ENCODE measurements around the gene KCNMA1. TPM values are rescaled to one million over a fixed set of nuclear protein-coding genes. Genes with fewer than 3 reads are reported as not detected.

KCNMA1 gene
- total and polyA plus RNA-seq, 4 experiments from 2014 or later, result 0.26 TPM; not detected in 3

DNA sequence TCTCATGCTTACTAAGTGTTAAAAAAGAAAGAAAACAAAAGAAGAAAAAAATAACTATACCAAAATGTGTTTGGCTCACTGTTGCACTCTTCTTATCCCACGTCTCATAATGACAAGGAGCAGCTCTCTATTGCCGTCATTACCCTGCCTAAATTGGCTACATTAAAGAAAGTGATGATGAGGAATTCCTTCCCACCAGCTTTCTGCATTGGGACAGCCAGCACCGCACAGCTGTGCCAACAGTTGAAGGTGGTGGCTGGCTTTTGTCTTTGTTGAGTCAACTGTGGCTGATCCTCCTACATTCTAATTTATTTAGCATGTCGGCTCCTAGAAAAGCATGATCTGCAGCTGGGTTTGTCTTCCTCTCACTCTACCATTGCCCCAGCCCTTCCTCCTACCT, 751.8 kb downstream of the KCNMA1 start:
- Histone ChIP-seq H3K36me3 (ENCODE audit: insufficient read depth, low read length) (no peaks in the 10 kb centered on the region), H3K27me3 (ENCODE audit: insufficient read depth, low read length) (no peaks in the 10 kb centered on the region), H3K4me3 (ENCODE audit: low read length in 2 of 2) (no peak overlapping the region), H3K4me1 (ENCODE audit: insufficient read depth, low read length) (no peaks in the 10 kb centered on the region), H3K27ac (ENCODE audit: low read depth, low read length) (no peak overlapping the region), H3K9me3 (ENCODE audit: control insufficient read depth in 1 of 2, low read length in 2 of 2) (no peaks in the 10 kb centered on the region)
- peaks cover 0 to 3% of the 10 kb centered on the region in 2 donors for H3K27me3 Mint-ChIP-seq
- peaks cover 0 to 5% (median 0%) of the 10 kb centered on the region in 8 donors for H3K9me3 Mint-ChIP-seq
- ChIA-PET POLR2A (ENCODE audit: partially characterized antibody) (no interaction called here), CTCF (ENCODE audit: partially characterized antibody) (no interaction called here)
- no peak overlapping the region for H3K27ac Mint-ChIP-seq
- no peak overlapping the region for H3K4me3 Mint-ChIP-seq
- DNase-seq, result no peak
- intact Hi-C loops (cut with micrococcal nuclease), result no loop called here
- no peaks in the 10 kb centered on the region for H3K4me1 Mint-ChIP-seq
- H3K36me3 Mint-ChIP-seq, result no peaks in the 10 kb centered on the region

DNA sequence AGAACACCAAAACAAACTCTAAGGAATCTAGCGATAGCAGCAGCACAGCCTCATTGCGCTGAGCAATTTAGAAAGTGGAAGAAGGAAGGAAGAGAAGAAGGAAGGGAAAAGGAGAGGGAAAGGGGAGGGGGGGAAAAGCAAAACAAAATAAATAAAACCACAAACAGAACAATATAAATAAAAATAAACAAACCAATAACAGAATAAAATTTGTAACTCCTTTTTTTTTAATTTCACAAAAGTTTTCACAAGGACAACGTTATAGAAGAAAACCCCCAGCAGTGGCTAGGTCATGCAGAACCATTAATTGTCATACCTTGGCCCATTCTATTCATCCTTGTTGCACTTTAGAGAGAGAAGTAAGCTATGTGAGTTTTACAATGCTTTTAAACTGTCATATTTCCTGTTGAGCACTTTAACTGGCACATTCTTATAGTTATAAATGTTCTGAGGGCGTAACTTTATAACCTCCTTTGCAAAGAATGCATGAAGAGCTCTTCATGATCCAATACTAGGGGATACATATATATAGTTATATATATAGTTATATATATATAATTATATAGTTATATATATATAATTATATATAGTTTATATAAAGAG, 752.8 kb downstream of the KCNMA1 start:
- H3K27ac ChIP-seq (ENCODE audit: low read depth, low read length), result no peak overlapping the region
- intact Hi-C loops (cut with micrococcal nuclease), result no loop called here
- H3K4me3 Mint-ChIP-seq, result no peak overlapping the region
- CTCF ChIA-PET (ENCODE audit: partially characterized antibody), result no interaction called here
- no peaks in the 10 kb centered on the region for H3K4me1 ChIP-seq (ENCODE audit: insufficient read depth, low read length)
- no peaks in the 10 kb centered on the region for H3K36me3 ChIP-seq (ENCODE audit: insufficient read depth, low read length)
- no peaks in the 10 kb centered on the region for H3K36me3 Mint-ChIP-seq
- H3K9me3 ChIP-seq (ENCODE audit: control insufficient read depth in 1 of 2, low read length in 2 of 2), result no peaks in the 10 kb centered on the region
- POLR2A ChIA-PET (ENCODE audit: partially characterized antibody), result no interaction called here
- no peak for DNase-seq
- H3K4me3 ChIP-seq (ENCODE audit: low read length in 2 of 2), result no peak overlapping the region
- H3K27me3 ChIP-seq (ENCODE audit: insufficient read depth, low read length), result no peaks in the 10 kb centered on the region
- H3K9me3 Mint-ChIP-seq, result peaks cover 0 to 6% (median 0%) of the 10 kb centered on the region in 8 donors
- H3K27ac Mint-ChIP-seq, result no peak overlapping the region
- peaks cover 0 to 3% of the 10 kb centered on the region in 2 donors for H3K27me3 Mint-ChIP-seq
- no peaks in the 10 kb centered on the region for H3K4me1 Mint-ChIP-seq

DNA sequence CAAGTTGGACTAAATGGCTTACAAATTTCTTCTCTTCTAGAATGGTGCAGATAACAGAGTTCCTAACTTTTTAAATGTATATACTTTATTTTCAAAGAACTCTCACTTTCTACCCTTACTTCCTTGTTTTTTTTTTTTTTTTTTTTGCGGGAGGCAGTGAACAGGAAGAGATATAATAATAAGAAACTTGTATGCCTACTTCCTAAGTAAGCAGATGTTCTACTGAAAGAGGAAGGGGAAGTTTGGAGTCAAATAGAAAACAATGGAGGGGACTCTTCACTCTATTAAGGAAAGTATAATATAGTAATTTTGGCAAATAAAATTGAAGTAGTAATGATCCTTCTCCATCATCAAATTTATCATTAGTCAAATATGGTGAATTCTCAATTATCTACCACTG, 754.0 kb downstream of the KCNMA1 start:
- ChIA-PET POLR2A (ENCODE audit: partially characterized antibody) (no interaction called here), CTCF (ENCODE audit: partially characterized antibody) (no interaction called here)
- peaks cover 0 to 6% (median 1%) of the 10 kb centered on the region in 8 donors for H3K9me3 Mint-ChIP-seq
- H3K27me3 Mint-ChIP-seq, result peaks cover 0 to 3% of the 10 kb centered on the region in 2 donors
- no peaks in the 10 kb centered on the region for H3K4me1 Mint-ChIP-seq
- intact Hi-C loops (cut with micrococcal nuclease), result no loop called here
- no peaks in the 10 kb centered on the region for H3K36me3 ChIP-seq (ENCODE audit: insufficient read depth, low read length)
- H3K36me3 Mint-ChIP-seq, result no peaks in the 10 kb centered on the region
- no peak overlapping the region for H3K27ac ChIP-seq (ENCODE audit: low read depth, low read length)
- no peaks in the 10 kb centered on the region for H3K4me1 ChIP-seq (ENCODE audit: insufficient read depth, low read length)
- H3K27ac Mint-ChIP-seq, result no peak overlapping the region
- no peaks in the 10 kb centered on the region for H3K27me3 ChIP-seq (ENCODE audit: insufficient read depth, low read length)
- no peak overlapping the region for H3K4me3 ChIP-seq (ENCODE audit: low read length in 2 of 2)
- H3K9me3 ChIP-seq (ENCODE audit: control insufficient read depth in 1 of 2, low read length in 2 of 2), result no peaks in the 10 kb centered on the region
- no peak overlapping the region for H3K4me3 Mint-ChIP-seq
- DNase-seq, result no peak

DNA sequence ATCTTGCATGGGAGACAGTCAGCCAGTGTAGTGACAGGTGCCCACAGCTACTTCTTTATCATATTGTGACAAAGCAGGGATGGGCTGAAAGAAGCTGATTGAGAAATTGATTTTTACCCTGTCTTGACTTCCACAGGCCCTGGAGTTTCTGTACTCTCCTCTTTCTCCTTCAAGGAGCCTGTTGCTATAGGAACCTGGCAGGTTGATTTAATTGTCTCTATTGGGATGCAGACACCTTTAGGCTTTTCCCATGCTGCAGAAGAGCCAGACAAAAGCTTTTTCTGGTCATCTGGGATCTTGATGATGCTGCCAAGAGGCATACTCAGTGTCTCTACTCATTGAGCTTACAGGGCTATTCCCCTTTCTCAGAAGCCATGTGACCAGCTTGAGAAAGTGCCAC, 754.8 kb downstream of the KCNMA1 start:
- intact Hi-C loops (cut with micrococcal nuclease), result no loop called here
- Mint-ChIP-seq H3K4me1 (no peaks in the 10 kb centered on the region), H3K4me3 (peak overlapping the region in 1 of 8 donors; percentile 6), H3K27me3 (peaks cover 0 to 3% of the 10 kb centered on the region in 2 donors), H3K9me3 (peaks cover 0 to 9% (median 1%) of the 10 kb centered on the region in 8 donors), H3K27ac (no peak overlapping the region), H3K36me3 (no peaks in the 10 kb centered on the region)
- H3K4me3 ChIP-seq (ENCODE audit: low read length in 2 of 2), result no peak overlapping the region
- H3K27me3 ChIP-seq (ENCODE audit: insufficient read depth, low read length), result no peaks in the 10 kb centered on the region
- H3K36me3 ChIP-seq (ENCODE audit: insufficient read depth, low read length), result no peaks in the 10 kb centered on the region
- ChIA-PET CTCF (ENCODE audit: partially characterized antibody) (no interaction called here), POLR2A (ENCODE audit: partially characterized antibody) (no interaction called here)
- H3K4me1 ChIP-seq (ENCODE audit: insufficient read depth, low read length), result no peaks in the 10 kb centered on the region
- H3K27ac ChIP-seq (ENCODE audit: low read depth, low read length), result no peak overlapping the region
- DNase-seq, result no peak
- no peaks in the 10 kb centered on the region for H3K9me3 ChIP-seq (ENCODE audit: control insufficient read depth in 1 of 2, low read length in 2 of 2)

DNA sequence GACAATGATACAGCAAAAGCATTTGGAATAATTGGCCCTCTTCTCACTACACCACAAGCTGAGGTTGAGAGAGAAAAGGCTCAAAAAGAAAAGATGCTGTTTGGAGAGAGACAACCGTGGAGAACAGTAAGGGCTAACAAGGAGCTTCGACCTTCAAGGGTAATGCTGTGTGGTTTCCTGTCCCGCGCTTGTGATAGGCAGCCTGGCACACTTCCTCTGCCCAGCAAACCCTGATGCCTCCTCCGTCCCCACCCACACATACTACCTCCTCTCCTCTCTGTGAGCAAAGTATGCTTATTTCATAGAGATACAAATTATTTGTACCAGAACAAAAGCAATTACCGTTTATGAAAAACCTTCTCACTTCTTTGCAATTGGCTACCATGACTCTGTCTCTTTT, 755.4 kb downstream of the KCNMA1 start:
- DNase-seq, result peak in 1 of 5 donors; percentile 0
- H3K36me3 Mint-ChIP-seq, result no peaks in the 10 kb centered on the region
- H3K27me3 Mint-ChIP-seq, result peaks cover 0 to 3% of the 10 kb centered on the region in 2 donors
- Histone ChIP-seq H3K4me1 (ENCODE audit: insufficient read depth, low read length) (no peaks in the 10 kb centered on the region), H3K27me3 (ENCODE audit: insufficient read depth, low read length) (no peaks in the 10 kb centered on the region), H3K9me3 (ENCODE audit: control insufficient read depth in 1 of 2, low read length in 2 of 2) (no peaks in the 10 kb centered on the region), H3K4me3 (ENCODE audit: low read length in 2 of 2) (no peak overlapping the region), H3K36me3 (ENCODE audit: insufficient read depth, low read length) (no peaks in the 10 kb centered on the region), H3K27ac (ENCODE audit: low read depth, low read length) (no peak overlapping the region)
- intact Hi-C loops (cut with micrococcal nuclease), result no loop called here
- H3K4me3 Mint-ChIP-seq, result peak overlapping the region in 1 of 8 donors; percentile 6
- no peaks in the 10 kb centered on the region for H3K4me1 Mint-ChIP-seq
- ChIA-PET POLR2A (ENCODE audit: partially characterized antibody) (no interaction called here), CTCF (ENCODE audit: partially characterized antibody) (no interaction called here)
- H3K27ac Mint-ChIP-seq, result no peak overlapping the region
- peaks cover 0 to 9% (median under 1%) of the 10 kb centered on the region in 8 donors for H3K9me3 Mint-ChIP-seq

DNA sequence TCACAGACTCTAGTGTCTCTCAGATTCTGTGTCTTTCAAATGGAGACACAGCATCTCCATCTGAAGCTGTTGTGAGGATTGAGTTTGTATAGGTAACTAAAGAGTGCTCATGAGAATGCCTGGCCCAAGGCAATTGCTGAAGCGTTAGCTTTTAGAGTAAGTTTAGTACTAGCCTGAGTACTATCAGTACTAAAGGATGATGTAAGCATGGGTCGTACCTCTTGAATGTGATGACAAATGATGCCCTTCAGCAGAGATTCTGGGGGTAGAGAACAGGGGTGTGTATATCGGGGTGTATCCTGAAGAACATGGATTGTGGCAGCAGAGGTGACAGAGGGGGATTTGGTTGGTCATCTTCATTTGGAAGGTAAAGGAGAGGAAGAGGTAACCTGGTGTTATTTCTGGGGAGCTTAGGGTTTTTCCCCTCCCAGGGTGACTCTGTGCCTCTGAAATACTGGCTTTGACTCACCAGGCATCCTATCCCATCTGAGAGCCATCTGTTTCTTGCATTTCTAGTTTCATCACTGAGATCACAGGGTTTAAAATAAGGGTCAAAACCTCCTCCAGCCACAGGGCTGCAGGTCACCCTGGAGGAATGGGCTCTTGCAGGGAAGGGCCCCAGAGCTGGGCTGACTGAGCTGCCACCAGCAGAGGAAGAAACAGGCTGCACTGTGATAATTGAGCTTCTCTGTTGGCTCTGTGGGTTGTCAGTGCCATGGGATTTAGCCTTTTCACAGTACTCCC, 756.0 kb downstream of the KCNMA1 start:
- no peaks in the 10 kb centered on the region for H3K9me3 ChIP-seq (ENCODE audit: control insufficient read depth in 1 of 2, low read length in 2 of 2)
- Mint-ChIP-seq H3K36me3 (no peaks in the 10 kb centered on the region), H3K4me1 (no peaks in the 10 kb centered on the region), H3K9me3 (peaks cover 0 to 9% (median 0%) of the 10 kb centered on the region in 8 donors), H3K27me3 (peaks cover 0 to 3% of the 10 kb centered on the region in 2 donors), H3K4me3 (no peak overlapping the region), H3K27ac (no peak overlapping the region)
- no peak for DNase-seq
- no peaks in the 10 kb centered on the region for H3K4me1 ChIP-seq (ENCODE audit: insufficient read depth, low read length)
- intact Hi-C loops (cut with micrococcal nuclease), result no loop called here
- ChIA-PET POLR2A (ENCODE audit: partially characterized antibody) (no interaction called here), CTCF (ENCODE audit: partially characterized antibody) (no interaction called here)
- no peaks in the 10 kb centered on the region for H3K36me3 ChIP-seq (ENCODE audit: insufficient read depth, low read length)
- no peaks in the 10 kb centered on the region for H3K27me3 ChIP-seq (ENCODE audit: insufficient read depth, low read length)
- H3K4me3 ChIP-seq (ENCODE audit: low read length in 2 of 2), result no peak overlapping the region
- no peak overlapping the region for H3K27ac ChIP-seq (ENCODE audit: low read depth, low read length)

DNA sequence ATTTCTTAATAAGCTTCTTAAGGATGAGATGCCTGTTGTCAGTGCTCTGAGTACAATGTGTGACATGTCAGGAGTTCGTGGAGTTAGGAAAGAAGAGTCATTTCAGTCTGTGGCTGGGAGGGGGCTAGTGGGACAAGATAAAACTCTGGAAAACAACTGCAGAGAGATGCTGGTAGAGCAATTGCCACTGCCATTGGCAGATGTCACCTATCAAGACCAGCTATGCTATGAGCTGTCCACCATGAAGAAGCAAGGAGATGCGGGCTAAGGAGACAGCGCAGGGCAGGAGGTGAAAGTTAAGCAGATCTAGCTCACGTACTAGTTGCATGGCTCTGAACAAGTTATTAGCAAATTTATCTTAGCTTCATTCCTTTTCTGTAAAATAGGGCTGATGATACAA, 756.7 kb downstream of the KCNMA1 start:
- Mint-ChIP-seq H3K9me3 (peaks cover 0 to 9% (median 0%) of the 10 kb centered on the region in 8 donors), H3K27ac (no peak overlapping the region), H3K27me3 (peaks cover 0 to 3% of the 10 kb centered on the region in 2 donors), H3K36me3 (no peaks in the 10 kb centered on the region), H3K4me3 (no peak overlapping the region), H3K4me1 (no peaks in the 10 kb centered on the region)
- POLR2A ChIA-PET (ENCODE audit: partially characterized antibody), result no interaction called here
- no peaks in the 10 kb centered on the region for H3K4me1 ChIP-seq (ENCODE audit: insufficient read depth, low read length)
- no peaks in the 10 kb centered on the region for H3K27me3 ChIP-seq (ENCODE audit: insufficient read depth, low read length)
- CTCF ChIA-PET (ENCODE audit: partially characterized antibody), result no interaction called here
- DNase-seq, result no peak
- no peak overlapping the region for H3K4me3 ChIP-seq (ENCODE audit: low read length in 2 of 2)
- intact Hi-C loops (cut with micrococcal nuclease), result no loop called here
- no peak overlapping the region for H3K27ac ChIP-seq (ENCODE audit: low read depth, low read length)
- no peaks in the 10 kb centered on the region for H3K9me3 ChIP-seq (ENCODE audit: control insufficient read depth in 1 of 2, low read length in 2 of 2)
- no peaks in the 10 kb centered on the region for H3K36me3 ChIP-seq (ENCODE audit: insufficient read depth, low read length)

Data from CD4-positive, alpha-beta memory T cell (primary cell).